ENCODE measurements around the gene AGBL3. TPM values are rescaled to one million over a fixed set of nuclear protein-coding genes. Genes with fewer than 3 reads are reported as not detected.

The AGBL3 gene
- polyA plus RNA-seq, 12 donors = 2.3 to 6.0 (median 4.0) TPM; not detected in 2

- no peak for DNase-seq
Measured at GRCh38 chr7:135184254-135184841, 198.0 kb downstream of the AGBL3 start.

Other genes with a start within 250 kb of the AGBL3 start
- 100 to 1,000 TPM in 11 of 12 donors, not detected in 1; 106 to 268 (median 139) TPM for gene CALD1, start 206.9 kb upstream of the AGBL3 start, polyA plus RNA-seq (ENCODE audit: insufficient read length in 12 of 12)
- 10 to 100 TPM in 9 of 12 donors, 1 to 10 TPM in 2, not detected in 1; 9.7 to 22.3 (median 11.7) TPM for gene TMEM140, start 161.6 kb downstream of the AGBL3 start, polyA plus RNA-seq (ENCODE audit: insufficient read length in 12 of 12)
- gene CYREN, start 184.2 kb downstream of the AGBL3 start, polyA plus RNA-seq (ENCODE audit: insufficient read length in 12 of 12) = 10 to 100 TPM in 11 of 12 donors, not detected in 1; 26.0 to 40.1 (median 31.2) TPM
- 10 to 100 TPM in 4 of 12 donors, 1 to 10 TPM in 7, not detected in 1; 7.8 to 24.3 (median 9.5) TPM for gene WDR91, start 225.0 kb downstream of the AGBL3 start, polyA plus RNA-seq (ENCODE audit: insufficient read length in 12 of 12)
- not detected for gene STRA8, start 247.3 kb downstream of the AGBL3 start, polyA plus RNA-seq (ENCODE audit: insufficient read length in 12 of 12)